HepG2 (cell line): ENCODE measurements around the gene ARID5B. TPM values are rescaled to one million over a fixed set of nuclear protein-coding genes. Genes with fewer than 3 reads are reported as not detected.

Experiments used
- ATF3 ChIP-seq: sonication (generic); formaldehyde crosslinking; IDR thresholded peaks from 2 replicates; pipeline ENCODE4 v1.4.0; 2020; ENCODE audit warnings: missing genetic modification reagents
- CBX5 ChIP-seq: sonication (generic); formaldehyde crosslinking; IDR thresholded peaks from 2 replicates; pipeline ENCODE4 v1.4.0; 2020; ENCODE audit warnings: missing genetic modification reagents, borderline replicate concordance
- ELK4 ChIP-seq: sonication (generic); formaldehyde crosslinking; IDR thresholded peaks from 2 replicates; pipeline ENCODE4 v1.9.0; 2021; ENCODE audit warnings: missing genetic modification reagents, borderline replicate concordance
- FOXO4 ChIP-seq: sonication (generic); formaldehyde crosslinking; conservative IDR thresholded peaks from 2 replicates; pipeline ENCODE4 v1.8.1; 2023; ENCODE audit warnings: missing genetic modification reagents
- GATAD1 ChIP-seq: IDR thresholded peaks from 2 replicates; pipeline ENCODE4 v1.6.1; 2016; ENCODE audit warnings: missing genetic modification reagents, missing compliant biosample characterization
- LRRFIP1 ChIP-seq: sonication (generic); formaldehyde crosslinking; conservative IDR thresholded peaks from 2 replicates; pipeline ENCODE4 v1.4.0; 2020; ENCODE audit warnings: missing genetic modification reagents
- MAFG ChIP-seq: sonication (generic); formaldehyde crosslinking; IDR thresholded peaks from 2 replicates; pipeline ENCODE4 v1.5.1; 2020; ENCODE audit warnings: mild to moderate bottlenecking, missing genetic modification reagents
- TCF7 ChIP-seq: sonication (generic); IDR thresholded peaks from 2 replicates; pipeline ENCODE4 v1.6.1; 2016; ENCODE audit warnings: antibody characterized with exemption, low read depth
- TRAFD1 ChIP-seq: sonication (generic); formaldehyde crosslinking; IDR thresholded peaks from 2 replicates; pipeline ENCODE4 v1.5.1; 2020; ENCODE audit warnings: missing genetic modification reagents, mild to moderate bottlenecking, borderline replicate concordance
- UBTF ChIP-seq: sonication (generic); formaldehyde crosslinking; IDR thresholded peaks from 2 replicates; pipeline ENCODE4 v1.4.0; 2020; ENCODE audit warnings: mild to moderate bottlenecking, missing genetic modification reagents
- ZMYM3 ChIP-seq: sonication (generic); formaldehyde crosslinking; IDR thresholded peaks from 2 replicates; pipeline ENCODE4 v1.5.1; 2020; ENCODE audit warnings: mild to moderate bottlenecking, missing genetic modification reagents
- polyA plus RNA-seq, 8 experiments: library from polyadenylated mRNA; depleted of rRNA in 3 of 8; stranded (reverse) in 7 of 8; unstranded in 1 of 8; fragments of >200 nt; fragmentation: Illumina TruSeq in 4 of 8; extraction: Trizol in 4 of 8; gene quantifications; 2 replicates each; pipeline versions ENCODE4 v1.2.1 to v1.2.3, GENCODE V29; 2011 to 2016; ENCODE audit warnings: low read depth in 4 of 8, missing spikeins in 1 of 8, mixed read lengths in 1 of 8; ENCODE audit not compliant: insufficient read depth in 1 of 8
- total RNA-seq, 5 experiments: library from RNA; depleted of rRNA; stranded (reverse); fragments of >200 nt; fragmentation: Illumina TruSeq; extraction: Trizol; gene quantifications; 2 replicates each; pipeline ENCODE4 v1.2.3, GENCODE V29; 2016; ENCODE audit warnings: low read depth in 1 of 5

The ARID5B gene
- total and polyA plus RNA-seq, 2 of the 13 experiments (the other 11 are each of a cell fraction or from before 2014, with no cell fraction given): 6.2 to 21.1 TPM

GRCh38 chr10:62109587-62110293 is 208.2 kb downstream of the ARID5B start (continued):
- TF ChIP-seq ATF3 (CRISPR knock-in tag): no peak
- no peak for TF ChIP-seq FOXO4
- TF ChIP-seq ELK4 (CRISPR knock-in tag): no peak
- no peak for TF ChIP-seq TCF7
- TF ChIP-seq UBTF (CRISPR knock-in tag): no peak
- no peak for TF ChIP-seq LRRFIP1 (CRISPR knock-in tag)
- no peak for TF ChIP-seq ZMYM3 (CRISPR knock-in tag)
- TF ChIP-seq GATAD1 (CRISPR knock-in tag): no peak
- TF ChIP-seq CBX5: no peak
- TF ChIP-seq MAFG (CRISPR knock-in tag): no peak
- no peak for TF ChIP-seq TRAFD1 (CRISPR knock-in tag)
